H9 (cell line): Measurements from ENCODE around the gene SNX1. TPM values are rescaled to one million over a fixed set of nuclear protein-coding genes. Genes with fewer than 3 reads are reported as not detected.

ENCODE experiments used
- DNase-seq: peaks from one replicate; pipeline ENCODE4 v3.0.0-alpha.2; 2017
- H2AFZ ChIP-seq: one replicate; pipeline ENCODE4 v1.6.1; 2013; ENCODE audit warnings: mild to moderate bottlenecking, low read length, control low read depth, moderate library complexity
- H2AK5ac ChIP-seq: 2 replicates; pipeline ENCODE4 v1.6.1; 2013; ENCODE audit warnings: low read length, control low read depth, mixed read lengths; ENCODE audit not compliant: insufficient read length
- H2BK120ac ChIP-seq: one replicate; pipeline ENCODE4 v1.6.1; 2013; ENCODE audit warnings: low read depth, mild to moderate bottlenecking, low read length, control low read depth, inconsistent platforms; ENCODE audit not compliant: poor library complexity, severe bottlenecking
- H2BK12ac ChIP-seq: 2 replicates; pipeline ENCODE4 v1.6.1; 2013; ENCODE audit warnings: low read length, control low read depth, mixed read lengths, low read depth; ENCODE audit not compliant: insufficient read length
- H2BK15ac ChIP-seq: 2 replicates; pipeline ENCODE4 v1.6.1; 2013; ENCODE audit warnings: low read depth, low read length, control low read depth
- H2BK20ac ChIP-seq: one replicate; pipeline ENCODE4 v1.6.1; 2013; ENCODE audit warnings: low read depth, mild to moderate bottlenecking, low read length, control low read depth, inconsistent platforms; ENCODE audit not compliant: poor library complexity, severe bottlenecking
- H2BK5ac ChIP-seq: 2 replicates; pipeline ENCODE4 v1.6.1; 2013; ENCODE audit warnings: low read length, control low read depth, mixed read lengths; ENCODE audit not compliant: insufficient read length
- H3K14ac ChIP-seq: 2 replicates; pipeline ENCODE4 v1.6.1; 2013; ENCODE audit warnings: low read length, control low read depth; ENCODE audit not compliant: insufficient read depth
- H3K18ac ChIP-seq: 2 replicates; pipeline ENCODE4 v1.6.1; 2013; ENCODE audit warnings: low read depth, mild to moderate bottlenecking, mixed read lengths, low read length, control low read depth; ENCODE audit not compliant: insufficient read length
- H3K23ac ChIP-seq: 2 replicates; pipeline ENCODE4 v1.6.1; 2013; ENCODE audit warnings: low read length, control low read depth, mixed read lengths, low read depth; ENCODE audit not compliant: insufficient read length
- H3K23me2 ChIP-seq: 2 replicates; pipeline ENCODE4 v1.6.1; 2013; ENCODE audit warnings: low read depth, mild to moderate bottlenecking, mixed read lengths, low read length, control low read depth; ENCODE audit not compliant: insufficient read length, poor library complexity, severe bottlenecking
- H3K27ac ChIP-seq: 2 replicates; pipeline ENCODE4 v1.5.1; 2013; ENCODE audit warnings: low read length, control low read depth, mixed read lengths, low read depth; ENCODE audit not compliant: insufficient read length
- H3K27me3 ChIP-seq: 2 replicates; pipeline ENCODE4 v1.6.1; 2013; ENCODE audit warnings: low read length, control low read depth, inconsistent platforms; ENCODE audit not compliant: insufficient read depth
- H3K4ac ChIP-seq: 2 replicates; pipeline ENCODE4 v1.6.1; 2013; ENCODE audit warnings: low read depth, mild to moderate bottlenecking, control low read depth, inconsistent platforms, low read length, moderate library complexity
- H3K4me1 ChIP-seq: 2 replicates; pipeline ENCODE4 v1.6.1; 2013; ENCODE audit warnings: low read length, control low read depth, inconsistent platforms; ENCODE audit not compliant: insufficient read depth
- H3K4me2 ChIP-seq: 2 replicates; pipeline ENCODE4 v1.6.1; 2013; ENCODE audit warnings: low read length, control low read depth, mixed read lengths; ENCODE audit not compliant: insufficient read length, insufficient read depth
- H3K56ac ChIP-seq: 2 replicates; pipeline ENCODE4 v1.6.1; 2013; ENCODE audit warnings: low read depth, mild to moderate bottlenecking, mixed read lengths, low read length, control low read depth; ENCODE audit not compliant: insufficient read length
- H3K79me1 ChIP-seq: 2 replicates; pipeline ENCODE4 v1.6.1; 2013; ENCODE audit warnings: low read depth, mild to moderate bottlenecking, moderate library complexity, low read length, control low read depth, inconsistent platforms; ENCODE audit not compliant: insufficient read depth, poor library complexity, severe bottlenecking
- H3K79me2 ChIP-seq: 2 replicates; pipeline ENCODE4 v1.6.1; 2013; ENCODE audit warnings: low read length, control low read depth, inconsistent platforms; ENCODE audit not compliant: insufficient read depth
- H3K9ac ChIP-seq: 2 replicates; pipeline ENCODE4 v1.6.1; 2013; ENCODE audit warnings: low read length, control low read depth, mixed read lengths; ENCODE audit not compliant: insufficient read length; ENCODE audit errors: extremely low read depth
- H3K9me3 ChIP-seq: one replicate; pipeline ENCODE4 v1.6.1; 2013; ENCODE audit warnings: low read depth, low read length, inconsistent platforms; ENCODE audit not compliant: control insufficient read depth
- H3T11ph ChIP-seq: one replicate; pipeline ENCODE4 v1.6.1; 2013; ENCODE audit warnings: mild to moderate bottlenecking, low read length, control low read depth, inconsistent platforms
- H4K20me1 ChIP-seq: one replicate; pipeline ENCODE4 v1.6.1; 2013; ENCODE audit not compliant: control insufficient read depth, insufficient read length, insufficient read depth
- H4K5ac ChIP-seq: 2 replicates; pipeline ENCODE4 v1.6.1; 2013; ENCODE audit warnings: low read depth, mild to moderate bottlenecking, mixed read lengths, low read length, control low read depth; ENCODE audit not compliant: insufficient read length
- H4K8ac ChIP-seq: replicated peaks from 2 replicates; pipeline ENCODE4 v1.6.1; 2013; ENCODE audit warnings: low read length, control low read depth, mixed read lengths, low read depth; ENCODE audit not compliant: insufficient read length
- H4K91ac ChIP-seq: 2 replicates; pipeline ENCODE4 v1.6.1; 2013; ENCODE audit warnings: low read depth, mild to moderate bottlenecking, moderate library complexity, mixed read lengths, low read length, control low read depth; ENCODE audit not compliant: insufficient read length
- H3K27ac Mint-ChIP-seq, 3 experiments: 2 replicates in 2 of 3; 3 replicates in 1 of 3; pipeline ENCODE4 v1.8.0; 2020 to 2021; ENCODE audit warnings: mixed read lengths in 3 of 3, mild to moderate bottlenecking in 1 of 3, moderate library complexity in 1 of 3
- H3K27me3 Mint-ChIP-seq: 2 replicates; pipeline ENCODE4 v1.8.0; 2021; ENCODE audit warnings: low read depth, mild to moderate bottlenecking, moderate library complexity, mixed read lengths
- H3K36me3 Mint-ChIP-seq, 3 experiments: 2 replicates in 2 of 3; 3 replicates in 1 of 3; pipeline ENCODE4 v1.8.0; 2020 to 2021; ENCODE audit warnings: low read depth in 3 of 3, mixed read lengths in 3 of 3; ENCODE audit not compliant: insufficient read depth in 1 of 3
- H3K4me1 Mint-ChIP-seq, 2 experiments: 2 replicates each; pipeline ENCODE4 v1.8.0; 2020; ENCODE audit warnings: mixed read lengths in 2 of 2
- H3K4me3 Mint-ChIP-seq, 2 experiments: 2 replicates in 1 of 2; 3 replicates in 1 of 2; pipeline ENCODE4 v1.8.0; 2020 to 2021; ENCODE audit warnings: mild to moderate bottlenecking in 2 of 2, mixed read lengths in 2 of 2, moderate library complexity in 1 of 2
- H3K9me3 Mint-ChIP-seq, 2 experiments: 2 replicates in 1 of 2; 3 replicates in 1 of 2; pipeline ENCODE4 v1.8.0; 2020; ENCODE audit warnings: mild to moderate bottlenecking in 2 of 2, mixed read lengths in 2 of 2, moderate library complexity in 1 of 2
- WGBS: extraction: QIAGEN DNeasy Blood & Tissue Kit; methylation state at CpG from one replicate; pipeline ENCODE4 v1.1.7; 2013; ENCODE audit warnings: missing lambda C conversion rate, low lambda C conversion rate, mixed read lengths; ENCODE audit not compliant: insufficient read length; ENCODE audit errors: extremely low coverage; 5-methylcytosine and 5-hydroxymethylcytosine counted together
- total RNA-seq: library from RNA; stranded (reverse); gene quantifications from 2 replicates; pipeline ENCODE4 v1.2.1, GENCODE V29; 2021
- TF ChIP-seq, protein P1 (sequence below): fragments of 200-600 bp; sonication (generic); conservative IDR thresholded peaks from 3 replicates; pipeline ENCODE4 v1.8.0; 2021; ENCODE audit warnings: antibody characterized with exemption, mild to moderate bottlenecking

The SNX1 gene
- total RNA-seq, 1 experiment from 2014 or later = 58.8 TPM

DNA sequence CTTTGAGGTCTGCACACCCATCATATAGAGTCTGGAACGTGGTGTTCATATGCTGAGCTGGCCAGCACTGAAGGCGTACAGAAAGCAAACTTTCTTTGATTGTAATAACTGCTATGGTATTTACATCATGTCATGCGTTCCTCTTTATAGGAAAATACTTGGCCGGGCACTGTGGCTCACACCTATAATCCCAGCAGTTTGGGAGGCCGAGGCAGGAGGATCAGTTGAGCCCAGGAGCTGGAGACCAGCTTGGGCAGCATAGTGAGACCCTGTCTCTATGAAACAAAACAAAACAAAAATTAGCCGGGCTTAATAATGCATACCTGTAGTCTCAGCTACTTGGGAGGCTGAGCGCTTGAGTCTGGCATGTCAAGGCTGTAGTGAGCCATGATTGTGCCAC is 52.4 kb downstream of the SNX1 start:
- Histone ChIP-seq H4K91ac (no peak overlapping the region), H3K4me2 (no peak overlapping the region), H3K14ac (no peak overlapping the region), H4K8ac (no peak overlapping the region), H3K79me2 (no peaks in the 10 kb centered on the region), H3K9me3 (no peaks in the 10 kb centered on the region), H3K18ac (no peak overlapping the region), H2BK12ac (no peak overlapping the region), H3K23ac (no peak overlapping the region), H3K79me1 (no peaks in the 10 kb centered on the region), H4K5ac (no peak overlapping the region), H3K27ac (no peak overlapping the region), H2BK5ac (no peak overlapping the region), H2AK5ac (no peak overlapping the region), H3T11ph (no peak overlapping the region), H2AFZ (no peak overlapping the region), H2BK120ac (no peak overlapping the region), H3K4ac (no peak overlapping the region), H2BK20ac (no peak overlapping the region), H3K9ac (no peak overlapping the region), H3K56ac (no peak overlapping the region), H3K27me3 (no peaks in the 10 kb centered on the region), H2BK15ac (no peak overlapping the region), H3K23me2 (peaks cover 6% of the 10 kb centered on the region), H3K4me1 (no peaks in the 10 kb centered on the region), H4K20me1 (no peaks in the 10 kb centered on the region)
- H3K27ac Mint-ChIP-seq = no peak overlapping the region
- H3K36me3 Mint-ChIP-seq = peaks cover 0 to 3% (median 0%) of the 10 kb centered on the region in 3 experiments; a peak in 4 of 7 replicates
- no peaks in the 10 kb centered on the region for H3K9me3 Mint-ChIP-seq
- no peak overlapping the region for H3K4me3 Mint-ChIP-seq
- TF ChIP-seq, protein P1, sequence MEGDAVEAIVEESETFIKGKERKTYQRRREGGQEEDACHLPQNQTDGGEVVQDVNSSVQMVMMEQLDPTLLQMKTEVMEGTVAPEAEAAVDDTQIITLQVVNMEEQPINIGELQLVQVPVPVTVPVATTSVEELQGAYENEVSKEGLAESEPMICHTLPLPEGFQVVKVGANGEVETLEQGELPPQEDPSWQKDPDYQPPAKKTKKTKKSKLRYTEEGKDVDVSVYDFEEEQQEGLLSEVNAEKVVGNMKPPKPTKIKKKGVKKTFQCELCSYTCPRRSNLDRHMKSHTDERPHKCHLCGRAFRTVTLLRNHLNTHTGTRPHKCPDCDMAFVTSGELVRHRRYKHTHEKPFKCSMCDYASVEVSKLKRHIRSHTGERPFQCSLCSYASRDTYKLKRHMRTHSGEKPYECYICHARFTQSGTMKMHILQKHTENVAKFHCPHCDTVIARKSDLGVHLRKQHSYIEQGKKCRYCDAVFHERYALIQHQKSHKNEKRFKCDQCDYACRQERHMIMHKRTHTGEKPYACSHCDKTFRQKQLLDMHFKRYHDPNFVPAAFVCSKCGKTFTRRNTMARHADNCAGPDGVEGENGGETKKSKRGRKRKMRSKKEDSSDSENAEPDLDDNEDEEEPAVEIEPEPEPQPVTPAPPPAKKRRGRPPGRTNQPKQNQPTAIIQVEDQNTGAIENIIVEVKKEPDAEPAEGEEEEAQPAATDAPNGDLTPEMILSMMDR = no peak
- H3K4me1 Mint-ChIP-seq = peaks cover 12 to 15% of the 10 kb centered on the region in 2 experiments
- H3K27me3 Mint-ChIP-seq = peaks cover 20% of the 10 kb centered on the region
- no CpG with 5 or more reads among the region's 7 CpGs for WGBS
- DNase-seq = no peak
